ENCODE data around the gene RINL. TPM values are rescaled to one million over a fixed set of nuclear protein-coding genes. Genes with fewer than 3 reads are reported as not detected.

Gene RINL
- total and polyA plus RNA-seq, 2 of the 8 experiments (the other 6 are each of a cell fraction or from before 2014, with no cell fraction given), result 11.1 to 11.9 TPM

GRCh38 chr19:38893341-38893771 lies 15.3 kb upstream of the RINL start (continued):
- TF ChIP-seq FOSL1 (IDR thresholded peaks at IDR 0.05; ENCODE audit: insufficient read depth, low read depth, low read length), result no peak
- no peak for TF ChIP-seq RXRA (IDR thresholded peaks at IDR 0.05; ENCODE audit: insufficient read depth, low read depth, low read length)
- no peak for TF ChIP-seq E2F6 (IDR thresholded peaks at IDR 0.05)

Measured in H1 (cell line).